Adipocyte (in vitro differentiated cells): ENCODE measurements around the gene SETD2.
"Not testable (repeated sequence)": the region's sequence is repeated elsewhere in the genome, so short reads cannot be mapped to it uniquely, and the experiment has no call there.

Experiments
- DNase-seq: peaks from one replicate; pipeline ENCODE4 v3.0.0-alpha.2; 2015; ENCODE audit warnings: low read depth
- H3K27me3 ChIP-seq: replicated peaks from 2 replicates; pipeline ENCODE4 v1.7.0; 2013; ENCODE audit warnings: mild to moderate bottlenecking, low read length, moderate library complexity; ENCODE audit not compliant: control insufficient read depth, insufficient read depth
- H3K36me3 ChIP-seq: 2 replicates; pipeline ENCODE4 v1.7.0; 2013; ENCODE audit warnings: low read length, mild to moderate bottlenecking, moderate library complexity; ENCODE audit not compliant: control insufficient read depth, insufficient read depth, severe bottlenecking
- H3K4me1 ChIP-seq: 2 replicates; pipeline ENCODE4 v1.7.0; 2013; ENCODE audit warnings: mild to moderate bottlenecking, low read length, moderate library complexity; ENCODE audit not compliant: control insufficient read depth, insufficient read depth
- H3K4me3 ChIP-seq: 2 replicates; pipeline ENCODE4 v1.7.0; 2013; ENCODE audit warnings: mild to moderate bottlenecking, low read length, moderate library complexity
- H3K9ac ChIP-seq: 2 replicates; pipeline ENCODE4 v1.7.0; 2013; ENCODE audit warnings: mild to moderate bottlenecking, low read length, moderate library complexity
- H3K9me3 ChIP-seq: 2 replicates; pipeline ENCODE4 v1.7.0; 2013; ENCODE audit warnings: mild to moderate bottlenecking, low read length, moderate library complexity; ENCODE audit not compliant: control insufficient read depth

SETD2 gene

DNA sequence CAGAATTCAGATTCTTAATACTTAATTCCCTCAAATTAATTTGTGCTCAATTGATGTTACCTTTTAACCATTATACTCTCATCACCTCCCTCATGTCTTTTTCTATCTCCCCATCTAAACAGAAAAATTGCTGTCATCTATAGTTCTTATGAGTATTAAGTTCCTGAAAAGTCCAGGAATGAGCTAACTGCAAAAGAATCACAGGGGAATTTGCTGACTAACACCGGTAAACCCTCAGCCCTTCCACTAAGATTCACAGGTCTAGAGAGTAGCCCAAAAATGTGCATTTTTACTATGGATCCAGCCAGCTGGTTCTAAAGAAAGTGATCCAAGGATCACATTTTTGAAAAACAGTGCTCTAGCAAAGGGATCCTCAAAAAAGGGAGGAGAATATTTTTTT, 67.0 kb downstream of the SETD2 start:
- peaks cover 61% of the 10 kb centered on the region for H3K36me3 ChIP-seq
- H3K9ac ChIP-seq: no peak overlapping the region
- no peak overlapping the region for H3K4me3 ChIP-seq
- DNase-seq: peak; percentile 70
- H3K9me3 ChIP-seq: no peaks in the 10 kb centered on the region
- H3K27me3 ChIP-seq: no peaks in the 10 kb centered on the region
- H3K4me1 ChIP-seq: no peaks in the 10 kb centered on the region

DNA sequence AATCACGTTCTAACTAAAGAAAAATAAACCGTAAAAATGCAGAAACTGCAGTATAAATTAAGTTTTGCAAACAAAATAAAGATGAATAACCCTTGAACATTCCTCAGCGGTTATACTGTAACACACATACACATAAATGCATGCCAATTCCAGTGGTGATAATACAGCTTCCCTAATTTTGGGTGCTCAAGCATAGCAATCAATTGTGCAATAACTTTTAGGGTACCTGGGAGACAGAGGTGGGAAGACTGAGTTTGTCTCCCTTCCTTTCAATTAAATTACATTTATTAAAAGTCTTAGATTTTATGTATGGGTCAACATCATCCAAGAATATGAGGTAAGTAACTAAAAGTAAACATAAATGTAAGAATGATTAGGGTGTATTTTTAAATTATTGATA, 71.8 kb downstream of the SETD2 start:
- Histone ChIP-seq H3K9me3 (no peaks in the 10 kb centered on the region), H3K36me3 (peaks cover 62% of the 10 kb centered on the region), H3K9ac (no peak overlapping the region), H3K27me3 (no peaks in the 10 kb centered on the region), H3K4me1 (no peaks in the 10 kb centered on the region), H3K4me3 (no peak overlapping the region)
- DNase-seq: no peak

DNA sequence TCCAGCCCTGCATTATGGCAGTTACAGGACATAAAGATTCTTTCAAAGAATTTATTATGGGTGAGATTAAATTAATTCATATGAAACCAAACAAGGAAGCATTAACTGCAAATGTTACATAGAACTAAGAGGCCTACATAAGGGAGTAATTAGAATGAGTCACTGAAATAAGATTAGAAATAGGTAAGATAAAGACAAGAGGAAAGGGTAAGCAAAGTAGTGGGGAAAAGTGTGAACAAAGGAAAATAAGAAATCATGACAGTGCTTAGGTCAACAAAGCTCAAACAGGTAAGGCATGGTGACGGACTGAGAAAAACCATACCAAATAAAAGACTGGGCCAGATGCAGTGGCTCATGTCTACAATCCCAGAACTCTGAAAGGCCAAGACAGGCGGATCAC, 74.3 kb downstream of the SETD2 start:
- Histone ChIP-seq H3K4me3 (no peak overlapping the region), H3K9ac (no peak overlapping the region), H3K4me1 (no peaks in the 10 kb centered on the region), H3K9me3 (no peaks in the 10 kb centered on the region), H3K27me3 (no peaks in the 10 kb centered on the region), H3K36me3 (peaks cover 60% of the 10 kb centered on the region)
- no peak for DNase-seq

DNA sequence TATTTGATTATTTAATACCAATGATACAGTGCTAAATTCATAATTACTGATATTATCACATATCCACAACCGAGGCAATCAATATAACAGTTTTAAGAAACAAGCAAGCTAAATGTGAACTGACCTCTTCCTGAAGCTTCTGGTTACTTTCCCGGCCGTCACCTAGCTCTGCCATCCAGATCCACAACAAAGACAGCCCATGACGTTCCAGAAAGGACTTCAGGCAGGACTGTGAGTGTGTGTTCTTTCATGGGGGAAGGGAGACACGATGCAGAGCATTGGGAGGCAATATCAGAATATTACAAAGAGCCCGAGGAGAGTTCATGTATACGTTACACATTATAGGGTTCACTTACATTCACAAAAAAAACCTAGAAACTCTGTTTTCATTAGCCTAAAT, 77.8 kb downstream of the SETD2 start:
- Histone ChIP-seq H3K4me1 (no peaks in the 10 kb centered on the region), H3K9ac (no peak overlapping the region), H3K27me3 (no peaks in the 10 kb centered on the region), H3K4me3 (no peak overlapping the region), H3K36me3 (peaks cover 77% of the 10 kb centered on the region), H3K9me3 (no peaks in the 10 kb centered on the region)
- DNase-seq: no peak

DNA sequence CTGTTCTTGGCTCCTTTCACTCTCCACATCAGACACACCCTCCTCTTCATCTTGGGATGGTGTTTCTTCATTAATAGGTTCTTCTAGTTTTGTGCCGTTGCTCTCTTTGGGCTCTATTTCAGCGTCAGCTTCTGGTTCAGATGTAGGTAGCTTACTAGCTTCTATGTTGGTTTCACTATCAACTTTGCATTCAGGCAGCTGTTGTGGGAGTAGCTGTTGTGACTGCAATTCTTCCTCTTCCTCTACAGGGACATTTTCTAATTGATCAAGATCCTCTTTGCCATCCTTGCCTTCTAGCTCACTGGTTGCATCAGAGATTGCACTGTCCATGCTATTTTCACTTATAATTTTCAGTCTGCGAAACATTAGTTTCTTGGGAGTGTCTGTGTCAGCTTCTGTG, 80.1 kb downstream of the SETD2 start:
- no peak for DNase-seq

DNA sequence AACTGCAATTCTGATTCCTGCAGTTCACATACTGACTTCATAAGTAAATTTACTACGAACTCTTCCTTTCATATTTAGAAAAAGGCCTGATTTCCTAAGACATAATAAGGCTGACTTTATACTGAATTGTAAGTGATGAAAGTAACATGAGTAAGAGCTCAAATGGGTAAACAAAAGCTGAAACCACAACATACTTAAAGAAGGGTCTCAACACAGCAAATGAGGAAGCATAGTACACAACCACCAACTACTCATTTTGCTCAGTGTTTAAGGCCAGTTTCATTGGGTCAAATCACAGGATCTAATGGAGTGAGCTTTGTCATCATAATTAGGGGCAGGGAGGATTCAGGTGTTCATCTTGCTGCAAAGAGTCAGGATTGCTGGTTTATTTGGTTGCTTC, 81.4 kb downstream of the SETD2 start:
- no peaks in the 10 kb centered on the region for H3K9me3 ChIP-seq
- no peak overlapping the region for H3K4me3 ChIP-seq
- no peak overlapping the region for H3K9ac ChIP-seq
- H3K36me3 ChIP-seq: peaks cover 78% of the 10 kb centered on the region
- DNase-seq: peak; percentile 59
- no peaks in the 10 kb centered on the region for H3K4me1 ChIP-seq
- no peaks in the 10 kb centered on the region for H3K27me3 ChIP-seq

More for the DNA sequence above, 80.1 kb downstream of the SETD2 start:
- Histone ChIP-seq H3K9me3 (no peaks in the 10 kb centered on the region), H3K9ac (no peak overlapping the region), H3K4me3 (no peak overlapping the region), H3K36me3 (peaks cover 80% of the 10 kb centered on the region), H3K27me3 (no peaks in the 10 kb centered on the region), H3K4me1 (no peaks in the 10 kb centered on the region)

DNA sequence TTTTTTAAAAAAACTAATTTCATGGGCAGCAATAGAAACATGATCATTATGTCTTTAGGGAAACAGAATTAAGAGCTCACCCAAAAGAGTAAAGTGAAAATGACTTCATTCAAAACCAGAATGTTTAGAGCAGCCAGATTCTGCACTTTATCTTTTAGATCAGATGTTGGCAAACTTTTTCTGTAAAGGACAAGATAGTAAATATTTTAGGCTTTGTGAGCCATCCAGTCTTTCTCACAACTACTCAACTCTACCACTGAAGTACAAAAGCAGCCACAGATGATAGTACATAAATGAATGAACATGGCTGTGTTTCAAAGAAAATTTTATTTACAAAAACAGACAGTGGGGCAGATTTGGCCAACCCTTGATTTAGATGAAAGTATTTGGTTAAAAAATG, 84.5 kb downstream of the SETD2 start:
- Histone ChIP-seq H3K27me3 (no peaks in the 10 kb centered on the region), H3K4me3 (no peak overlapping the region), H3K36me3 (peaks cover 65% of the 10 kb centered on the region), H3K9me3 (no peaks in the 10 kb centered on the region), H3K9ac (no peak overlapping the region), H3K4me1 (no peaks in the 10 kb centered on the region)
- no peak for DNase-seq

DNA sequence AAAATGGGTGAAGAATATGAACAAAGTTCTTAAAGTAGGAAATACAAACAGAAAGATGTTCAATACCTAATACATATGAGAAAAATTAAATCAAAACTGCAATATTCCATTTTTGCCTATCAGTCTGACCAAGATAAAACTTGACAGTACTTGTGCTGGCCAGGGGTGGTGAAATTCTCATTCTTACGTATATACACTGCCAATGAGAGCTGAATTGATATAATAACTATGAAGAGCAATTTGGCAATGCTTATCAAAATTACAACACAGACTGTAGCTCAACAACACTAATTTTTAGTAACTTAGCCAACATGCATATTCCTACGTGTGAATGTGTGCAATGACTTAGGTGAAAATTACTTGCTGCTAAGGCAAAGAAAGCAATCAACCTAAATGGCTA, 90.2 kb downstream of the SETD2 start:
- no peak for DNase-seq
- H3K36me3 ChIP-seq: peaks cover 35% of the 10 kb centered on the region
- H3K9ac ChIP-seq: no peak overlapping the region
- no peak overlapping the region for H3K4me3 ChIP-seq
- peaks cover 10% of the 10 kb centered on the region for H3K4me1 ChIP-seq
- no peaks in the 10 kb centered on the region for H3K27me3 ChIP-seq
- H3K9me3 ChIP-seq: no peaks in the 10 kb centered on the region

DNA sequence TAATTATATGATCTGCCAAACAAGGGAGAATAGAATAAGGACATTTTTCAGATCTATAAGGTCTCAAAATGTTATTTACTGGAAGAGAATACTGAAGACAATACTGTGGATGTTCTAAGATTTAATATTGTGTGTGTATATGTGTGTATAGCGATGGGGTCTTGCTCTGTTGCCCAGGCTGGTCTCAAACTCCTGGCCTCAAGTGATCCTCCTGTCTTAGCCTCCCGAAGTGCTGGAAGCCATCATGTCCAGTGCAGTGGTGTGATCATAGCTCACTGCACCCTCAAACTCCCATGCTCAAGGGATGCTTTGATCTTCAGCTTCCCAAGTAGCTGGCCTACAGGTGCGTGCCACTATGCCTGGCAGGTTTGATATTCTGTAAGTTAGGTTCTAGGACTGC, 93.1 kb downstream of the SETD2 start:
- DNase-seq: no peak
- H3K9me3 ChIP-seq: no peaks in the 10 kb centered on the region
- H3K4me3 ChIP-seq: no peak overlapping the region
- peaks cover 27% of the 10 kb centered on the region for H3K36me3 ChIP-seq
- no peaks in the 10 kb centered on the region for H3K27me3 ChIP-seq
- no peak overlapping the region for H3K9ac ChIP-seq
- H3K4me1 ChIP-seq: peaks cover 10% of the 10 kb centered on the region

DNA sequence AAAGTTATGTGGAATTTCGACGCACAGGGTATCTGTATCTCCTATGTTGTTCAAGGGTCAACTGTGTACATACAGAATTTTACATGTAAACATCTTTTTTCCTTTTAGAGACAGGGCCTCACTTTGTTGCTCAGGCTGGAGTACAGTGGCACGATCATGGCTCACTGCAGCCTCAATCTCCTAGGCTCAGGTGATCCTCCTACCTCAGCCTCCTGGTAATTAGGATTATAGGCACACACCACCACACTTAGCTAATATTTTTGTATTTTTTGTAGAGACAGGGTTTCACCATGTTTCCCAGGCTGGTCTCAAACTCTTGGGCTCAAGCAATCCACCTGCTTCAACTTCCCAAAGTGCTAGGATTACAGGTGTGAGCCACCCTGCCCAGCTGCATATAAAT, 97.7 kb downstream of the SETD2 start:
- not testable (repeated sequence) for H3K9me3 ChIP-seq, H3K4me1 ChIP-seq, H3K9ac ChIP-seq, H3K27me3 ChIP-seq, DNase-seq, H3K4me3 ChIP-seq
- peaks cover 52% of the 10 kb centered on the region for H3K36me3 ChIP-seq

DNA sequence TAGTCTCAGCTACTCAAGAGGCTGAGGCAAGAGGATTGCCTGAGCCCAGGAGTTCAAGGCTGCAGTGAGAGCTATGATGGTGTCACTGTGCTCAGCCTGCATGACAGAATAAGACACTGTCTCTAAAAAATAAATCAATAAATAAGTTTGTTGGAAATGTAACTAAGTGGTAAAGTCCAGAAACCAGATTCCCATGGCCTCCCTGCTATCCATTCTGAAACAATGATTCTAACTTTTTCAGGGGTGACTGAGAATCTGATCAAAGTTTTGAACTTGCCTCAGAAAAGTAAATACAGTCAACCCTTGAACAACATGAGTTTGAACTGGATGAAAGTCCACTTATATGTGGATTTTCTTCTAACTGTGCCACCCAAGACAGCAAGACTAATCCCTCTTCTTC, 98.2 kb downstream of the SETD2 start:
- H3K4me1 ChIP-seq: peaks cover 4% of the 10 kb centered on the region
- peaks cover 47% of the 10 kb centered on the region for H3K36me3 ChIP-seq
- H3K9me3 ChIP-seq: no peaks in the 10 kb centered on the region
- H3K4me3 ChIP-seq: no peak overlapping the region
- no peak overlapping the region for H3K9ac ChIP-seq
- no peak for DNase-seq
- H3K27me3 ChIP-seq: no peaks in the 10 kb centered on the region

DNA sequence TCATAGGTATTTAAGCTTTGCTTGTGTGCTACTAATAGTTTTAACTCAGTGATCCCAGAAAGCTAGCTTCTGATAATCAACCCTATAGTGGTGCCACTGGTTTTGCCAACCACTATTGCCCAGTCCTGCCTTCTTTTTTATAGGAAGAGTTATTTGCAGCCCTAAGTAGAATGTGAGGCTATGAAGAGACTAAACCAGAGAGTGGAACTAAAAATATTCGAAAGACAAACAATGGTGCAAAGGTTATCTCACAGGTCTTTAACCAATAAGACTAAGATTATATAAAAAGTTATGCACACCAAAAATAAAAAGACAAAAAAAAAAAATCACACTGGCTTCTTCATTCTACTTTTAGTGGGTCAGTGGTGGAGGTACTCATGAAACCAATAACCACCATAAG, 98.9 kb downstream of the SETD2 start:
- Histone ChIP-seq H3K36me3 (peaks cover 41% of the 10 kb centered on the region), H3K27me3 (no peaks in the 10 kb centered on the region), H3K4me1 (peaks cover 4% of the 10 kb centered on the region), H3K9me3 (no peaks in the 10 kb centered on the region), H3K9ac (no peak overlapping the region), H3K4me3 (no peak overlapping the region)
- DNase-seq: no peak
